Measurements from ENCODE around the gene ZNF618. TPM values are rescaled to one million over a fixed set of nuclear protein-coding genes. Genes with fewer than 3 reads are reported as not detected.

The ZNF618 gene
- total and polyA plus RNA-seq, 9 donors: 8.2 to 28.9 (median 18.3) TPM

GRCh38 chr9:114006155-114006550 is 130.0 kb downstream of the ZNF618 start:
- TF ChIP-seq EP300 (IDR thresholded peaks at IDR 0.05) (no peak), CTCF (IDR thresholded peaks at IDR 0.05) (no peak), POLR2A (IDR thresholded peaks at IDR 0.05) (no peak)
- Histone ChIP-seq H3K36me3 (no peaks in the 10 kb centered on the region), H3K4me3 (no peak overlapping the region), H3K4me1 (ENCODE audit: insufficient read depth) (peaks cover 6% of the 10 kb centered on the region), H3K27me3 (no peaks in the 10 kb centered on the region), H3K9me3 (no peaks in the 10 kb centered on the region), H3K27ac (no peak overlapping the region)
- peak in 2 of 5 donors; percentile 1 to 7 for DNase-seq
- intact Hi-C loops (cut with DNase I): no loop called here
- 86 to 95% (median 89%) methylated on average over 4 of the region's 4 CpGs for WGBS, 3 donors

GRCh38 chr9:114006931-114007691 is 131.0 kb downstream of the ZNF618 start:
- no peak for TF ChIP-seq EP300 (IDR thresholded peaks at IDR 0.05)
- TF ChIP-seq POLR2A (IDR thresholded peaks at IDR 0.05): no peak
- no peak for TF ChIP-seq CTCF (IDR thresholded peaks at IDR 0.05)
- no peaks in the 10 kb centered on the region for H3K9me3 ChIP-seq
- H3K27me3 ChIP-seq: no peaks in the 10 kb centered on the region
- no peak overlapping the region for H3K4me3 ChIP-seq
- H3K36me3 ChIP-seq: no peaks in the 10 kb centered on the region
- intact Hi-C loops (cut with DNase I): no loop called here
- H3K4me1 ChIP-seq (ENCODE audit: insufficient read depth): peaks cover 6% of the 10 kb centered on the region
- H3K27ac ChIP-seq: no peak overlapping the region
- 77 to 85% (median 79%) methylated on average over 10 of the region's 10 CpGs for WGBS, 3 donors
- peak in 3 of 5 donors; percentile 7 to 30 (median 18) for DNase-seq

- 82 to 90% (median 83%) methylated on average over 18 of the region's 18 CpGs for WGBS, 3 donors
- intact Hi-C loops (cut with DNase I): no loop called here
- no peak for TF ChIP-seq POLR2A (IDR thresholded peaks at IDR 0.05)
- TF ChIP-seq EP300 (IDR thresholded peaks at IDR 0.05): no peak
- Histone ChIP-seq H3K36me3 (no peaks in the 10 kb centered on the region), H3K27me3 (no peaks in the 10 kb centered on the region), H3K4me3 (no peak overlapping the region), H3K9me3 (no peaks in the 10 kb centered on the region), H3K27ac (no peak overlapping the region), H3K4me1 (ENCODE audit: insufficient read depth) (peaks cover 2% of the 10 kb centered on the region)
- DNase-seq: peak in 4 of 5 donors; percentile 6 to 28 (median 8)
Observed at GRCh38 chr9:114007991-114008666, 132.0 kb downstream of the ZNF618 start.

GRCh38 chr9:114008667-114009410 is 132.7 kb downstream of the ZNF618 start:
- no peaks in the 10 kb centered on the region for H3K27me3 ChIP-seq
- H3K4me1 ChIP-seq (ENCODE audit: insufficient read depth): no peaks in the 10 kb centered on the region
- H3K9me3 ChIP-seq: no peaks in the 10 kb centered on the region
- intact Hi-C loops (cut with DNase I): no loop called here
- no peaks in the 10 kb centered on the region for H3K36me3 ChIP-seq
- peak in 4 of 5 donors; percentile 4 to 26 (median 6) for DNase-seq
- TF ChIP-seq POLR2A (IDR thresholded peaks at IDR 0.05) (no peak), CTCF (IDR thresholded peaks at IDR 0.05) (no peak), EP300 (IDR thresholded peaks at IDR 0.05) (no peak)
- 86 to 90% (median 88%) methylated on average over 9 of the region's 9 CpGs for WGBS, 3 donors
- no peak overlapping the region for H3K27ac ChIP-seq
- H3K4me3 ChIP-seq: no peak overlapping the region

Measured in ovary (tissue), 9 donors.